Natural killer cell (primary cell): ENCODE measurements around the gene TARP.
"Not testable (repeated sequence)": the region's sequence is repeated elsewhere in the genome, so short reads cannot be mapped to it uniquely, and the experiment has no call there.

Source experiments
- ATAC-seq, 3 donors: fragments of 150-1000 bp in 2 of 3; fragments of 200-7000 bp in 1 of 3; cut with Tn5 transposase; 1 replicate in 1 of 3; 2 replicates in 2 of 3; pipeline ENCODE4 v1.10.0; 2021; ENCODE audit warnings: mild to moderate bottlenecking in 2 of 3, moderate library complexity in 2 of 3
- DNase-seq, 2 donors: peaks; one replicate each; pipeline versions ENCODE4 v3.0.0 to v3.0.0-alpha.2; 2013 to 2021; ENCODE audit warnings: mixed read lengths in 1 of 2
- H3K27ac ChIP-seq: one replicate; pipeline ENCODE4 v1.5.1; 2013; ENCODE audit warnings: mild to moderate bottlenecking, low read length
- H3K27me3 ChIP-seq: one replicate; pipeline ENCODE4 v1.6.1; 2013; ENCODE audit warnings: low read length; ENCODE audit not compliant: control insufficient read depth, insufficient read depth
- H3K36me3 ChIP-seq: one replicate; pipeline ENCODE4 v1.6.1; 2013; ENCODE audit warnings: low read length; ENCODE audit not compliant: control insufficient read depth, insufficient read depth
- H3K4me1 ChIP-seq: one replicate; pipeline ENCODE4 v1.6.1; 2013; ENCODE audit warnings: low read length; ENCODE audit not compliant: control insufficient read depth, insufficient read depth
- H3K4me3 ChIP-seq: one replicate; pipeline ENCODE4 v1.5.1; 2013; ENCODE audit warnings: low read length
- H3K9me3 ChIP-seq: one replicate; pipeline ENCODE4 v1.6.1; 2013; ENCODE audit warnings: low read length; ENCODE audit not compliant: control insufficient read depth, insufficient read depth
- H3K27ac Mint-ChIP-seq, 2 donors: one replicate each; pipeline ENCODE4 v1.8.0; 2022; ENCODE audit warnings: mild to moderate bottlenecking in 2 of 2, mixed read lengths in 2 of 2, moderate library complexity in 1 of 2
- H3K27me3 Mint-ChIP-seq, 2 donors: one replicate each; pipeline ENCODE4 v1.8.0; 2022; ENCODE audit warnings: low read depth in 2 of 2, mixed read lengths in 2 of 2
- H3K36me3 Mint-ChIP-seq: one replicate; pipeline ENCODE4 v1.8.0; 2022; ENCODE audit warnings: mixed read lengths
- H3K4me1 Mint-ChIP-seq, 2 donors: one replicate each; pipeline ENCODE4 v1.8.0; 2022; ENCODE audit warnings: mixed read lengths in 2 of 2
- H3K4me3 Mint-ChIP-seq: one replicate; pipeline ENCODE4 v1.8.0; 2022; ENCODE audit warnings: mild to moderate bottlenecking, moderate library complexity, mixed read lengths
- H3K9me3 Mint-ChIP-seq, 2 donors: one replicate each; pipeline ENCODE4 v1.8.0; 2022; ENCODE audit warnings: mixed read lengths in 2 of 2
- CTCF ChIP-seq: fragments of 200-600 bp; IDR thresholded peaks from one replicate; pipeline ENCODE4 v1.8.0; 2022; ENCODE audit warnings: antibody characterized with exemption
- WGBS: methylation state at CpG from one replicate; pipeline ENCODE4 v1.1.7; 2013; ENCODE audit warnings: missing lambda C conversion rate; ENCODE audit not compliant: insufficient coverage; 5-methylcytosine and 5-hydroxymethylcytosine counted together
- intact Hi-C: fragments of 100-400 bp; cut with micrococcal nuclease; formaldehyde crosslinking; loops from one replicate; pipeline ENCODE4 v1.14.2; 2022

The TARP gene

DNA sequence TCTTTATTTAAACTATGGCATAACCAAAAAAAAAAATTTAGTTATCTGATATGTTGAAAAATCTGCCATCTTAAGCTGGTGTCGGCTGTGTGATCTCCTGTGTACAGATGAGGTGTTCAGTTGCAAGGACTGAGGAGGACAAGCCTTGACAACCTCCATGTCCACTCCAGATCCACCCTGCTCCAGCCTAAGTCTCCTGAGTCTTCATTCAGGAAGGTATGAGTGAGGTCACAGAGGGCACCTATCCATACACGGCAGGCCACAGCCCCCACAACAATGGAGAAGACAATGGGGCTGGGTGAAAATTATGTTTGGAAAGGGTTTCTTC, 16.1 kb downstream of the TARP start:
- no CpG with 5 or more reads among the region's 2 CpGs for WGBS
- Histone ChIP-seq H3K4me1 (peaks cover 36% of the 10 kb centered on the region), H3K27me3 (no peaks in the 10 kb centered on the region), H3K9me3 (no peaks in the 10 kb centered on the region), H3K36me3 (peaks cover 39% of the 10 kb centered on the region), H3K27ac (peak overlapping the region; percentile 71), H3K4me3 (no peak overlapping the region)
- Mint-ChIP-seq H3K4me1 (peaks cover 70 to 84% of the 10 kb centered on the region in 2 donors), H3K9me3 (no peaks in the 10 kb centered on the region), H3K27me3 (no peaks in the 10 kb centered on the region), H3K4me3 (peak overlapping the region; percentile 42), H3K36me3 (peaks cover 46% of the 10 kb centered on the region), H3K27ac (peak overlapping the region; percentile 89 to 100)
- no peak for ATAC-seq
- no peak for DNase-seq
- intact Hi-C loops = no loop called here
- no peak for TF ChIP-seq CTCF

- intact Hi-C loops = loop anchor here (2.0 kb wide), 1 partner anchor 17 kb away; no protein-coding TSS in a partner anchor
Observed at GRCh38 chr7:38249849-38250248, 23.6 kb downstream of the TARP start.

GRCh38 chr7:38248069-38248567, 25.3 kb downstream of the TARP start:
- H3K4me1 Mint-ChIP-seq = peaks cover 70 to 77% of the 10 kb centered on the region in 2 donors
- DNase-seq (no peak), ATAC-seq (peak in 2 of 3 donors; percentile 25 to 28)
- no peaks in the 10 kb centered on the region for H3K9me3 Mint-ChIP-seq
- Histone ChIP-seq H3K36me3 (peaks cover 53% of the 10 kb centered on the region), H3K4me3 (peak overlapping the region; percentile 11), H3K27me3 (no peaks in the 10 kb centered on the region), H3K4me1 (peaks cover 16% of the 10 kb centered on the region), H3K27ac (peak overlapping the region; percentile 54), H3K9me3 (no peaks in the 10 kb centered on the region)
- WGBS = 60% methylated on average over 4 of the region's 5 CpGs
- no peak for TF ChIP-seq CTCF
- no peaks in the 10 kb centered on the region for H3K27me3 Mint-ChIP-seq
- peaks cover 53% of the 10 kb centered on the region for H3K36me3 Mint-ChIP-seq
- intact Hi-C loops = loop anchor here (2.0 kb wide), 1 partner anchor 15 kb away; no protein-coding TSS in a partner anchor
- H3K4me3 Mint-ChIP-seq = peak overlapping the region; percentile 32
- H3K27ac Mint-ChIP-seq = peak overlapping the region; percentile 93

More at GRCh38 chr7:38249849-38250248, 23.6 kb downstream of the TARP start:
- not testable (repeated sequence) for ATAC-seq, H3K9me3 ChIP-seq, H3K4me3 ChIP-seq, H3K9me3 Mint-ChIP-seq, H3K27me3 Mint-ChIP-seq, H3K27me3 ChIP-seq, H3K27ac ChIP-seq, DNase-seq
- peaks cover 57 to 74% of the 10 kb centered on the region in 2 donors for H3K4me1 Mint-ChIP-seq
- peaks cover 41% of the 10 kb centered on the region for H3K36me3 ChIP-seq
- peak overlapping the region; percentile 58 to 93 for H3K27ac Mint-ChIP-seq
- H3K4me1 ChIP-seq = peaks cover 16% of the 10 kb centered on the region
- H3K36me3 Mint-ChIP-seq = peaks cover 38% of the 10 kb centered on the region
- WGBS = no CpG with 5 or more reads among the region's 3 CpGs
- peak overlapping the region; percentile 5 for H3K4me3 Mint-ChIP-seq

DNA sequence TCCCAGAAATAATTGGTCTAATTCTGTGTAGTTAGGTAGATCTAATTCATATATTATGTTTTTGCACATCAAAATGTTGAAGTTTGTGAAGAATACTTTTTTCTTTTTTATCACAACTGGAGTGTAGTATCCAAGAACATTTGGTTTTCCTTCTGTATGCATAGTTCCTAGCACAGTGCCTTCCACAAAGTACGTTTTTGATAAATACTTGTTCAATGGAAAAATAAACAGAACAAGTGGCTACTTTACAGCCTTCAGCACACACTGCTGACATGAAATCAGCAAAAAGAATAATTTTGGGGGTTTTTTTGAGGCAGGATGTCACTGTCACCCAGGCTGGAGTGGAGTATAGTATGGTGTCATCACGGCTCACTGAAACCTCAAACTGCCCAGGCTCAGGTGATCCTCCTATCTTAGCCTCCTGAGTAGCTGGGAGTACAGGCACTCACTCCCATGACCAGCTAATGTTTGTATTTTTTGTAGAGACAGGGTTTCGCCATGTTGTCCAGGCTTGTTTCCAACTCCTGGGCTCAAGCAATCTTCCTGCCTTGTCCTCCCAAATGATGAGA, 27.9 kb downstream of the TARP start:
- H3K4me3 Mint-ChIP-seq = peak overlapping the region; percentile 17
- intact Hi-C loops = no loop called here

More for the DNA sequence above, 27.9 kb downstream of the TARP start:
- Histone ChIP-seq H3K4me3 (no peak overlapping the region), H3K27ac (peak overlapping the region; percentile 68), H3K4me1 (peaks cover 25% of the 10 kb centered on the region), H3K36me3 (peaks cover 68% of the 10 kb centered on the region), H3K9me3 (no peaks in the 10 kb centered on the region), H3K27me3 (no peaks in the 10 kb centered on the region)
- Mint-ChIP-seq H3K27ac (peak overlapping the region; percentile 93), H3K27me3 (no peaks in the 10 kb centered on the region), H3K4me1 (peaks cover 77 to 83% of the 10 kb centered on the region in 2 donors), H3K36me3 (peaks cover 68% of the 10 kb centered on the region), H3K9me3 (no peaks in the 10 kb centered on the region)
- DNase-seq (peak in 1 of 2 donors; percentile 68), ATAC-seq (peak; percentile 75 to 80 (median 77))
- WGBS = 55% methylated on average over 3 of the region's 3 CpGs
- no peak for TF ChIP-seq CTCF
